A172 (cell line): ENCODE data around the gene ATRNL1. TPM values are rescaled to one million over a fixed set of nuclear protein-coding genes. Genes with fewer than 3 reads are reported as not detected.
"Not testable (repeated sequence)": the region's sequence is repeated elsewhere in the genome, so short reads cannot be mapped to it uniquely, and the experiment has no call there.

ENCODE experiments used
- DNase-seq: peaks from one replicate; pipeline ENCODE4 v3.0.0-alpha.2; 2015; ENCODE audit warnings: low spot score
- total RNA-seq: library from RNA; depleted of rRNA; stranded (reverse); fragments of >200 nt; shearing (Covaris generic); gene quantifications from 2 replicates; pipeline ENCODE4 v1.2.3, GENCODE V29; 2014

ATRNL1 gene
- total RNA-seq, 1 experiment from 2014 or later = 11.4 TPM

DNA sequence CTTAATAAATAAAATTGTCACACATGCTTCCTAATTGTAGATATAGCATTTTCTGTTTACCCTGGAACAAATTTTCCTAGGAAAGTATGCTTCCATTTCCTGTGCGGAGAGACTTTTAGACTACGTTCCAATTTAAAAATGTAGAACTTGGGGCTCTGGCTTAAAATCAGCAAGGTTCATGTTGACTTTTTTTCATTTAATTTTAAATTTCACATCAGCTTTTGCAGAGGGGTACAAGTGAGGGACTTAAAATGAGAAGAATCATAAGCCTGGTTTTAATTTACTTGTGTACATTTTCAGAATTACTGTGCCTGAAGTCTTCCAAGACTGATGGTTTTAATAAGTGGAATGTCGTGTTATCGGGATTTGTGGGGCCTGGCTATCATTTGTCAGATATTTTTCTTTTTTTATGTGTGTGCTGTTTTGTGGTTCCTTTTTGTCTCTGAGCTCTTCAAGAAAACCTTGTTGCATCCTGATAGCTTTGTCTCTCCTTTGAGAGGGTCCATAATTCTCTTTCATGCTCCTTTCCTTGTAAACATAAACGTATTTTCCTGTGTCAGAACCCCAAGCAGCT, 8.8 kb upstream of the ATRNL1 start:
- DNase-seq = no peak

DNA sequence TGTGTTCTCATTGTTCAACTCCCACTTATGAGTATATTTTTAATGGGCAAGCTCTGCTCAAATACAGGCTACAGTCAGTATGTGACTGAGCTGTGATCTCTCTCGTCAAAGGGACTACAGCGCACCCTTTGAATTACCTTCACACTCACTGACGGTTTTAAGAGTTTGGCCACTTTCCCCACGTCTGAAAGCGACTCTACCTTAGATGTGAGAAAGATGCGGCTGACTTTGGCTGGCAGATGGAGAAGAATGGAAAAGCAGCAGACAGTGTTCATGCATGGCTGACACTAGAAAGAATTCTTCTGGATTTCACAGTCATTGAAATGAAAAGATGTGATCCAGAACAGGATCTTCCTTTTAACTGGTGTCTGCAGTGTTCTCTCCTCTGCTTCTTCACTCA, 2.0 kb upstream of the ATRNL1 start:
- no peak for DNase-seq

DNA sequence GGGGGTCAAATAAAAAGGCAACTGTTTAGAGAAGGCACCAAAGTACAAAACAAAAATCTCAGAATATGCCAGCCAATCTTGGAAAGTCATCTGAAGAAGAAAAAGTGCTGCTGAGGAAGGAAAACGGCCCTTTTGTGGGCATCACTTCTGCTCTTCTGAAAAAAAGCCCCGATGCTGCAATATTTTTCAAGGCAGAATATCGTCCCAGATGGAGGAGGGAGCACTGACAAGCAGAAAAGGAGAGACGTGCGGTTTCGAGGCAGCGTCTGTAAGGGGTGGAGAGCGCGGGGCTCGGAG, 959 bp upstream of the ATRNL1 start:
- no peak for DNase-seq

DNA sequence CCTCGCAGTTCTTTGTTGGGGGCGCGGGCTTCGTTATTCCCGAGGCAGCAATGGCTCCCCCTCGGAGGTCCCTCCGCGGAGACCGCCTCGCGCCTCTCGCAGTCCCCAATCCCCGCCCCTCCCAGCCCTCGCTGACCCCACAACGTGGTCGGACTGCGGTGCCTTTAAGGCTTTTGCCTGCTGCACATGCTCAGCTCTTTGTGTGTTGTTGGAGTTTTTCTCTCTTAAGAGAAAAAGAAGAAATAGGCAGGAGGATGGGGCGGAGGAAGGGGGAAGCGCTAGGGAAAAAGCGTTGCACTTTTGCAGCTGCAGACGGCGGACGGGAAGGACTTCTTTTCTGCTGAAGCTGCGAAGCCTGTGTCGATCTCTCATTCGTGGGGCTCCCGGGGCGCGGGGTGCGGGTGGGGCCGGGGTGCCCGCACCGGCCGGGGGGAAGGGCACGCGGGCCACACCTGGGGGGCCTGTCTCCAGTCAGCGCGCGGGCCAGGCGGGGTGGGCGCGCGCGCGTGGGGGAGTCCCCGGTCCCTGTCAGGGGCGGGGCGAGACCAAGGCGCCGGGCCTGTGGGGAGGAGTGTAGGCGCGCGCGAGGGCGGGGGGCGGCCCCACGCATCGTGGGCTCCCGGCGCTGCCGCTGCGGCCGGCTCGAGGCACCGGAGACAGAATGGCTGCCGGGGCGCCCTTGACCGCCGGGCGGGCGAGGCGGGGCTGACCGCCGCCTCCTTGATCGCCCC, 445 bp upstream of the ATRNL1 start:
- DNase-seq = peak; percentile 36

DNA sequence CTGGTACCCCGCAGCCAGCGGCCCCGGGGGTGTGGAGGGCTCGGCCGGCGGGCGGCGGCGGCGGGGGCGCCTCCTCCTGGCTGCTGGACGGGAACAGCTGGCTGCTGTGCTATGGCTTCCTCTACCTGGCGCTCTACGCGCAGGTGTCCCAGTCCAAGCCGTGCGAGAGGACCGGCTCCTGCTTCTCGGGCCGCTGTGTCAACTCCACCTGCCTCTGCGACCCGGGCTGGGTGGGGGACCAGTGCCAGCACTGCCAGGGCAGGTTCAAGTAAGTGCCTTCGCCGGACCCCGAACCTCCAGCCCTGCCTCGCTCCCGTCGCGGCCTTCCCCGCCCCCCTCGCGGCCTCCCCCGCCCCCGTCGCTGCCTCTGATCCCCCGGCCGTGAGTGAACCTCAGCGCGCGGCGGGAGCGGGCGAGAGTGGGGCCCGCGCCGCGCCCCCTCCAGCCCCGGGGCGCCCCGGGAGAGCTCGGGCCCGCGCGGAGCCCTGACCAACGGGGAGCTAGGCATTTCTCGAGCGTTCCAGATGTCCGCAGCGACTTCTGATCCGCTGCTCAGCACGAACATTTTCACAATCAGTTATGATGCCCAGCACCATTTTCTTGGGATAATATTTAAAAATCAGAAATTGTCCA, 727 bp downstream of the ATRNL1 start:
- no peak for DNase-seq

DNA sequence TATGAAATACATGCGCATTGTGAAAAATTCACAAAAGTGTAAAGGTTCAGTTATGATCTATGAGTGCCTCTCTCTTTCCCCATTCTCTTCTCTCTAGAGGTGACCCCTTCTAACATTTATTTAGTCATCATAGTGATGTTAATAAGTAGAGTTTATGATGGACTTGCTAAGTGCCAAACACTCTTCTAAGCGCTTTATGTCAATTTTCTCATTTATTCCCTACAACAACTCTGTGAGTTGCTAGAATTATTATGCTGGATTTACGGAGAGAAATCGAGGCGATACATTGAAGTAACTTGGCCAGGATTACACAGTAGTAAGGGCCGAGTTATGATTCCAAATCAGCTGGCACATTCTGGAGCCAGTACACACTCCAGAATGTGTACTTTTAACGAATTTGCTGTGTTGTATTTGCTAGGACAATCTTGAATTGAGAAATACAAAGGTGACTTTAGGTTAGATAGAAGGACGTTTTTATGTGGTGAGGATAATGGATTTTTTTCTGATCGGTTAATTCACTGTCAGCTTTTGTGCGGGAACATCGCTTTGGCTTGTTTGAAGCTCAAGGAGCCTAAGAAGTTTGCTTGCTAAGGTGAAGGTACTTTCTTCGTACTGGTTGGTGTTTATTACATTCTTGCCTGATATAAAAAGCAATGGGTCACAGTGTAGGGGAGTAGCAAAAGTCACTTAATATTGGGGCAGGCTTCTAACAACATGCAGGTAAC, 1.4 kb downstream of the ATRNL1 start:
- no peak for DNase-seq

DNA sequence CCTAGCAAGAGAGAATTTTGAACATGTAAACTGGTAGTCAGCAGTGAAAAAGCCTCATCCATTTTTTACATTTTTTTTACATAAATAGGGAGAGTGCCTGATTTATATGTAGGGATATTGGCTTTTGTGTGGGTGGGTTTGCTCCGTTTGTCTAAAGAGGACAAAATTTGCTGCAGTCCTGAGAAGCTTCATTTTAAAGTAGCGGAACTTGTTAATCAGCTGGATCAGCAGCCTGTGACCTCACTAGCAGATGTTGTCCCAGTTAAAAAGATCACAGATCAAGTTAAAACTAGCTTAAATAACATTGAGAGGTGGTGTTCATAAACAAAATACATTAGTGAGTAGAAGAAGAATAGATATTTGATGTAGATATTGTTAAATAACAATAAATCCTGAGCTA, 2.6 kb downstream of the ATRNL1 start:
- no peak for DNase-seq

DNA sequence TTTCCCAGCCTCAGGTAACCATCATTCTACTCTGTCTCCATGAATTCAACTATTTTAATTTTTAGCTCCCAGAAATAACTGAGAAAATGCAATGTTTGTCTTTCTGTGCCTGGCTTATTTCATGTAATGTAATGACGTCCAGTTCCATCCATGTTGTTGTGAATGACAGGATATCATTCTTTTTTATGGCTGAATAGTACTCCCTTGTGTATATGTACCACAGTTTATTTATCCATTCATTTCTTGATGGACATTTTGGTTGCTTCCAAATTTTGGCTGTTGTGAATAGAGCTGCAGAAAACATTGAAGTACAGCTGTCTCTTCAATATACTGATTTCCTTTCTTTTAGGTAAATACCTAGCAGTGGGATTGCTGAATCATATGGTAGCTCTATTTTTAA, 10.5 kb downstream of the ATRNL1 start:
- no peak for DNase-seq

DNA sequence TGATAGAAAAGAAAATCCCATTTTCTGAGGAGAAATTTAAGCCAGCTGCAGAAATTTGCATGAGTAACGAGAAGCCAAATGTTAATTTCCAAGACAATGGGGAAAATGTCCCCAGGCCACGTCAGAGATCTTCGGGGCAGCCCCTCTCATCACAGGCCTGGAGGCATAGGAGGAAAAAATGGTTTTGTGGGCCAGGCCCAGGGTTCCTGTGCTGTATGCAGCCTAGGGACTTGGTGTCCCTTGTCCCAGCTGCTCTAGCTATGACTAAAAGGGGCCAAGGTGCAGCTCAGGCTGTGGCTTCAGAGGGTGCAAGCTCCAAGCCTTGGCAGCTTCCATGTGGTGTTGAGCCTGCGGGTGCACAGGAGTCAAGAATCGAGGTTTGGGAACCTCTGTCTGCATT, 12.2 kb downstream of the ATRNL1 start:
- DNase-seq = not testable (repeated sequence)

DNA sequence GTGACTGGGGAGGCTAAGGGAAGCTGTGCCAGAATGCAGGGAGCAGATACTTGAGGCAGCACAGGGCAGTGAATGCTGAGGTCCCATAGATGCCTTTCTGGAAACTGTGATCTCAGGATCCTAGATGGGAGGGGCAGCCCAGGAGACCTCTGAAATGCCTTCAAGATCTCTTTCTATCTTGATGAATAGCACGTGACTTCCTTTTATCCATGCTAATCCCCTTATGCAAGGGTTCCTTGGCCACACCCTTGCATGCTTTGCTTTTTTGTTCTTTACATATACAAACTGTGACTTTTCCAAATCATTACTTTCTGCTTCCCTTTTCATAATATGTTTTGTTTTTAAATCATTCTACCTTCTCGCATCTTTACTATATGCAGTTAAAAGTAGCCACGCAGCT, 14.7 kb downstream of the ATRNL1 start:
- DNase-seq = no peak

DNA sequence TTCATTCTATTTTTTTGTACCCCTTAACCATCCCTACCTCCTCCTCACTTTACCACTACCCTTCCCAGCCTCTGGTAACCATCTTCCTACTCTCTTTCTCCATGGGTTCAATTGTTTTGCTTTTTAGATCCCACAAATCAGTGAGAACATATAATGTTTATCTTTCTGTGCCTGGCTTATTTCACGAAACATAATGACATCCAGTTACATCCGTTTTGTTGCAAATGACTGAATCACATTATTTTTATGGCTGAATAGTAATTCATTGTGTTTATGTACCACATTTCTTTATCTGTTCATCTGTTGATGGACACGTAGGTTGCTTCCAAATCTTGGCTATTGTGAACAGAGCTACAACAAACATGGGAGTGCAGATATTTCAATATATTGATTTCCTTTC, 24.1 kb downstream of the ATRNL1 start:
- no peak for DNase-seq

DNA sequence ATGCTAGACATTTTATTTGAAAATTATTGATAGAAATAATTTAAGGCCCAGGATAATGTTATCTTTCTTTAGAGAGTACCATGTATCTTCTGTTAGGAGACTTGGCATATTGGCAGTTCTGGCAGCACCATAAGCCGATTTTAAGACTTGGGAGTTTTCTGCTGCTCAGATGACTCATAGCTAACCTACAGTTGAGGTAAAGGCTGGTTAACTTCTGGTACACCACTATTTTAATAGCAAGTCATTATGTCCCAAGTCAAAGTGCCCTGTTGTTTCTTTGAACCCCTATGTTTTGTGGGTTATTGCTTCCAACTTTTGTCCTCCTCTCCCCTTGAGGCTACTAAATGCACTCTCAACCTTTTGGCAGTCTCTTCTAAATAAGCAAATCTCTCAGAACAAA, 25.2 kb downstream of the ATRNL1 start:
- peak; percentile 7 for DNase-seq

DNA sequence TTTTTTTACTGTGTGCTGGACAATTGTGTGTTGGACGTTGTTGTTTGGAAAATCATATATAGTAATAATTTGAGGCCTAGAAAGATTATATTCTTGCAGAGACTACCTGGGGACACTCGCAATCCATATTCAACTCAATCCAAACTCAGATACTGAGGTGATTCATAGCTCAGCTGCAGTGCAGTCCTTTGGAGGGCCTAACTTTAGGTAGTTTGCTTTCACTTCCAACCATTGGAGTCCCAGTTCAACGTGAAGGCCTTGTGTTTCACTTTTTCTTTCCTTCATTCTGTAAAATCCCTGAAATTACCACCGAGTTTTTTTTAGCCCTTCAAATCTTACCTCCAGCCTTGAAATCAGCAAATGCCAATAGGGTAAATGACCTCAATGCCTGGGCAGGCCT, 32.3 kb downstream of the ATRNL1 start:
- no peak for DNase-seq

DNA sequence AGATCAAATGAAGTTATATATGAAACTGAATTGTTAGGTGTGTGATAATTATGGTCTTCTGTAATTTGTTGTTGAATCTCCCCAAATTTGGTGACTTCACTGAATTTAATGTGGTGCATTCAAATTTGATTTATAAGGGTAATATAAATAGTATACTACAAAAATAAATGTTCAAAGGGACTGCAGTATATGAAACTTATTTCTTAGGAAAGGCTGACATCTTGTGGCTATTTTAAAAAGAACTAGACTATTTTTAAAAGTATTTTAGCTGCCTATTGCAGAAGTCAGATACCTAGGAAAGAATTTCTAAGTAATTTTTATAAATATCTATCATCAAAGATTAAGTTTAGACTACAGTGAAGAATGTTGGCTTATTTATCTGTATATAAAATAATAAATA, 36.6 kb downstream of the ATRNL1 start:
- peak; percentile 49 for DNase-seq

DNA sequence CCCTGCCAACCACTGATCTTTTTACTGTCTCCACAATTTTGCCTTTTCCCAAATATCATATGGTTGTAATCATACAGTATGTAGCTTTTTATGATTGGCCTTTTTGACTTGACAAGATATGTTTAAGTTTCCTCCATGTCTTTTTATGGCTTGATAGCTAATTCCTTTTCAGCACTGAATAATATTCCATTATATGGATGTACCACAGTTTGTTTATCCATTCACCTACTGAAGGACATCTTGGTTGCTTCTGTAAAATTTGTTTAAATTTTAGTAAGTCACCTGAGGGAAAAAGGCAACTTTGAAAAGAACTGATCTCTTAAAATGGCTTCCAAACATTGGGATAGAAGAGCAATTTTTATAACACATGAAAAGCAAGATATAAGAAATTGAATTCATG, 43.5 kb downstream of the ATRNL1 start:
- DNase-seq = no peak

DNA sequence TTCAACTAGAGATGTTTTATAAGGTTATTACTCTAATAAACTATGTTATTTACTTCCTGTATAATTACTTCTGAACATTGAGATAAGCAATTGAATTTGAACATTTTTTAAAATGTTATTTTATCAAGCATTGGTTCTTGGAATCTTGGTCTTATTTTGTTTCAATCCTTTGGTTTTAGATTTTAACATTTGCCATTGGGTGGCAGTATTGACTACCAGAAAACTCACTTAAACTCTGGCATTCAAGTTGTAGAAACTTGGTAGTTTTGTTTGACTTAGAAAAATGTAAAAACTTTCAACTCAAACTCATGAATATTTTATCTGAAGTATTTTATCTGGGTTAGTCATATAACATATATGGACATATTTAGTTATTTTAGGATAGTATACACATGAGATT, 48.1 kb downstream of the ATRNL1 start:
- peak; percentile 10 for DNase-seq

DNA sequence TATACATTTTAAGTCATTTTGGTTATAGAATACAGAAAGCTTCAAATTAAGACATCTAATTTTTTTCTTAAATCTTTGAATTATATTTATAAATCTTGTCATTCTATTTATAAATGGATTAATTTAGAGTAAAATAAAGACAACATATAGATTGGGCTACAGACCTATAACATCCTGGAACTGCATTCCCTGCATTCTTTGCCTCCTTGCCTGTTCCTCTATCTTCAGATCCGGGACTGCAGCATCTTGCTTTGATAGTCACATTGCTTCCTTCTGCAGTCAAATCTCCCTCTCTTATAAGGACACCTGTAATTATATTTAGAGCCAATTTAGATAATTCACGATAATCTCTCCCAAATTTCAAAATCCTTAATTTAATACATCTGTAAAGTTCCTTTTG, 64.2 kb downstream of the ATRNL1 start:
- DNase-seq = no peak

DNA sequence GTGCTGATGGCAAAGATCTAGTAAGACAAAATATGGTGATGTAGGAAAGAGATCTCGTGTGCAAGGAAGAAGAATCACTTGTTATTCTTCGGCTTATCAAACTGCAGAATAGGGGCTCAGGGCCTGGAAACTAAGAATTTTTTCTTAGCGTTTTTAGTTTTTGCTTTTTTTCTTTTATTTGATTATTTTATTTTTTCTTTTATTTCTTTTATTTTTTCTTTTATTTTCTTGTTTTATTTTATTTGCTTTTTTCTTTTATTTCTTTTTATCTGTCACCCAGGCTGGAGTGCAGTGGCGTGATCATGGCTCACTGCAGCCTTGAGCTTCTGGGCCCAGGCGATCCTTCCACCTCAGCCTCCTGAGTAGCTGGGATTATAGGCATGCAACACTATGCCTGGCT, 70.0 kb downstream of the ATRNL1 start:
- DNase-seq = no peak

DNA sequence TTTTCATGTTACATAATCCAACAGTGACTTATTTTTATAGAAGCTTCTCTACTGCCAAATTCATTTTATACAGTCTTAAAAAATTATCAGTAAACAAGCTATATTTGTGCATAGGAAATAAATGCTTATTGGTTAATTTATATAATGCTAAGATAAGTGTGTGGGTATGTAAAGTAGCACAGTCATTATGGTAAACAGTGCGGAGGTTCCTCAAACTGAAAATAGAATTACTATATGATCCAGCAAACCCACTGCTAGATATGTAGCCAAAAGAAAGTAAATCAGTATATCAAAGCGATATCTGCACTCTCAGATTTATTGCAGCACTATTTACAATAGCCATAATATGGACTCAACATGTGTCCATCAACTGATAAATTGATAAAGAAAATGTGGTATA, 71.1 kb downstream of the ATRNL1 start:
- no peak for DNase-seq

DNA sequence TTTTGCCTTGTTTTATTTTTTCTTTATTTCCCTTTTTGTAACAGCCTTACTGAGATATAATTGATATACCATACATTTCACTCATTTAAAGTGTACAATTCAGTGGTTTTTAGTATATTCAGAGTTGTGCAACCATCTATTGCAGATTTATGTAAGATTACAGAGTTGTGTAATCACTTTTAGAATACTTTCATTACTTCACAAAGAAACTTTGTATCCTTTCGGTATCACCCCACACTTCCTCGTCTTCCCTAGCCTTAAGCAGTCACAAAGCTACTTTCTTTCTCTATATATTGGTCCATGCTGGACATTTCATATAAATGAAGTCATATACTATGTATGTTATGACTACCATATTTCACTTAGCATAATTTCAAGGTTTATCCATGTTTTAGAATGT, 74.6 kb downstream of the ATRNL1 start:
- DNase-seq = no peak

DNA sequence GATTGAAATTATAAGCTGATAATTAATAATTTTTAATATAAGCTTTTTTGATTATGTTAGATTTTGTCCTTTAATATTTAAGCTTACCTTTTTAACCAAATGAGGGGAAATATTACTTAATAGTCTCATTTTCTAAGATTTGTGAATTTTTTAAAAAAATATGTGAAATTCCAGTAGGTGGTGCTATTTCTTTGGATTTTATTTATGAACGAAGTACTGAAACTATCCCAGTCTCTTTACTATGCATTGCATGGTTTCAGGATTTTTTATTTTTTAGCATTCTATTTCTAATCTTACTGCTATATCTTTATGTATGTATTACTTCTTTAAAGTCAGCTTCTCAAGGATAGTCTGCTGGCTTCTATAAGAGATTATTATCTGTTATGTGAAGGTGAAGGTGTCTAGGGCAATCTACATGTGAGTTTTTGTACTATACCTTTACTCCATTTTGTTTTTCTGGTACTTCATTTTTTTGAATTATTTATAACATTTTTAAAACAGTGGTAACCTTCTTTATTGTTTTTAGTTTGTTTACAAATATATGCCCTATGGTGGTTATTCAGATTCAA, 78.3 kb downstream of the ATRNL1 start:
- peak; percentile 17 for DNase-seq

DNA sequence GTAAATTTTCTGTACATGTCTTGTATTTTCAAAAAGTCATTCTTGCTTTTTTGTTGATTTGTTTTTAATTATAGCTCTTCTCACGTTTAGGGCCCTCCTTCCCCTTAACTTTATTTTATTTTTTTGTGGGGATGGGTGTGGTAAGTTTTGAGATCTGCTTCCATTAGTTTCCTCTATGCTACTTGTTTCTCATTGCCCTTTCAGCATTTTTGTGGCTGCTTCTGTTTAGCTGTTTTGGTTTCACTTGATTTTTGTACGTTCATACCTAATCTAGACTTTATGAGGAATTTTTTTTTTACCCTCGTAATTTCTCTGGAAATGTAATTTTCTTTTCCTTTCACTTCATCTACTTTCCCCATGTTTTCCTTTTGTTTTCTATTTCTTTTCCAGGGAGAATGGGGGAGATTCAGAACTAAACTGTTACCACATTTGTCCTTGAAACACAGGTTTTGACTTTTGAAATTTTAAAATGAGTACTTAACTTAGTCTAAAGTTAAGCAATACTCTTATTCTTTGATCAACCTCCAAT, 80.8 kb downstream of the ATRNL1 start:
- no peak for DNase-seq
